Measurements from ENCODE around the gene CDRT4. TPM values are rescaled to one million over a fixed set of nuclear protein-coding genes. Genes with fewer than 3 reads are reported as not detected.

CDRT4 gene
- total RNA-seq: 10 to 100 TPM in 1 of 2 donors, 1 to 10 TPM in 1; 2.3 to 48.1 TPM

- peaks cover 13% of the 10 kb centered on the region for H3K4me1 ChIP-seq
- no peak for TF ChIP-seq POLR2A (IDR thresholded peaks at IDR 0.05)
- no peak for TF ChIP-seq CTCF (IDR thresholded peaks at IDR 0.05)
- no peak within 1 kb of the TSS for H3K4me3 ChIP-seq
- ATAC-seq: no peak
- H3K27ac ChIP-seq: no peak within 1 kb of the TSS
- H3K9me3 ChIP-seq: no peaks in the 10 kb centered on the region
- H3K36me3 ChIP-seq (replicated peaks in 1 of 2; ENCODE audit: insufficient read depth in 1 of 2, low read depth in 2 of 2): no peaks in the 10 kb centered on the region
- 90 to 97% methylated on average over 3 of the region's 3 CpGs for WGBS, 2 donors
- DNase-seq: no peak
- no peaks in the 10 kb centered on the region for H3K27me3 ChIP-seq
- intact Hi-C loops (cut with DNase I): no loop called here
These were observed at the start of gene CDRT4 for GRCh38 chr17:15467592-15467991. Gene CDRT4 (minus strand): TSS chr17:15467621. CDS start chr17:15440238, 27,383 bp downstream.

- H3K36me3 ChIP-seq (replicated peaks in 1 of 2; ENCODE audit: insufficient read depth in 1 of 2, low read depth in 2 of 2): peaks cover 0 to 2% of the 10 kb centered on the region in 2 donors
- no peak for DNase-seq
- 92 to 96% methylated on average over 8 of the region's 8 CpGs for WGBS, 2 donors
- no peaks in the 10 kb centered on the region for H3K27me3 ChIP-seq
- intact Hi-C loops (cut with DNase I): no loop called here
- TF ChIP-seq CTCF (IDR thresholded peaks at IDR 0.05) (no peak), POLR2A (IDR thresholded peaks at IDR 0.05) (no peak)
- peaks cover 4% of the 10 kb centered on the region for H3K4me1 ChIP-seq
- no peaks in the 10 kb centered on the region for H3K9me3 ChIP-seq
- no peak for ATAC-seq
- H3K27ac ChIP-seq: no peak overlapping the region
- H3K4me3 ChIP-seq: no peak overlapping the region
These were observed 48.7 kb upstream of the CDRT4 start for GRCh38 chr17:15516150-15516549.

- H3K4me1 ChIP-seq: peaks cover 4% of the 10 kb centered on the region
- H3K4me3 ChIP-seq: no peak overlapping the region
- H3K9me3 ChIP-seq: no peaks in the 10 kb centered on the region
- DNase-seq (no peak), ATAC-seq (no peak)
- H3K27me3 ChIP-seq: no peaks in the 10 kb centered on the region
- intact Hi-C loops (cut with DNase I): no loop called here
- TF ChIP-seq POLR2A (IDR thresholded peaks at IDR 0.05) (no peak), CTCF (IDR thresholded peaks at IDR 0.05) (no peak)
- peaks cover 0 to 2% of the 10 kb centered on the region in 2 donors for H3K36me3 ChIP-seq (replicated peaks in 1 of 2; ENCODE audit: insufficient read depth in 1 of 2, low read depth in 2 of 2)
- no peak overlapping the region for H3K27ac ChIP-seq
- 28 to 33% methylated on average over 2 of the region's 2 CpGs for WGBS, 2 donors
These were observed 47.0 kb upstream of the CDRT4 start for GRCh38 chr17:15514469-15514868.

- H3K36me3 ChIP-seq (replicated peaks in 1 of 2; ENCODE audit: insufficient read depth in 1 of 2, low read depth in 2 of 2): peaks cover 0 to 2% of the 10 kb centered on the region in 2 donors
- intact Hi-C loops (cut with DNase I): no loop called here
- 69 to 80% methylated on average over 9 of the region's 9 CpGs for WGBS, 2 donors
- H3K4me3 ChIP-seq: no peak overlapping the region
- DNase-seq (no peak), ATAC-seq (no peak)
- H3K4me1 ChIP-seq: peaks cover 4% of the 10 kb centered on the region
- H3K27me3 ChIP-seq: no peaks in the 10 kb centered on the region
- TF ChIP-seq POLR2A (IDR thresholded peaks at IDR 0.05) (no peak), CTCF (IDR thresholded peaks at IDR 0.05) (no peak)
- H3K27ac ChIP-seq: no peak overlapping the region
- H3K9me3 ChIP-seq: no peaks in the 10 kb centered on the region
These were observed 46.5 kb upstream of the CDRT4 start for GRCh38 chr17:15513856-15514459.
